ENCODE data around the gene PDE11A. TPM values are rescaled to one million over a fixed set of nuclear protein-coding genes. Genes with fewer than 3 reads are reported as not detected.

Gene PDE11A
- total and polyA plus RNA-seq, 2 experiments from 2014 or later: 0.08 to 0.73 TPM

DNA sequence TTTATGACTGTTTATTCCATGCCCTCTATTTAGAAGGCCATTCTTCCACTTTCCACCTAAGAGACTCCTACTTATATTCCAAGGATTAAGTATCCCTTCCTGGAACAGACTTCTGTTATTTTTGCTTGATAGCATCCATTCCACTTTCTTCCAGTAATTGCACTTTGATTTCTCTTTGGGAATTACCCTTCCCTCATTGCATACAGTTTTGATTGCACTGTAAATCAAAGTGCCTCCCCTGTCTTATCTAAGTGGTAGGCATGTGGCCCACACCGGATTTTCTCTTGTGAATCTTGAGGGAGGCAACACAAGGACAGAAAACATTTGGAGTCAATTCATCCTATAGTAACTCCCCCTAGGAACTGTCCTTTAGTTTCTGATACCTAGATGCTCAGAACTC is 120.4 kb downstream of the PDE11A start:
- H3K27me3 ChIP-seq (ENCODE audit: insufficient read depth): no peaks in the 10 kb centered on the region
- H3K9me3 Mint-ChIP-seq: peaks cover 9% of the 10 kb centered on the region; the same call in 2 of the 3 replicates

More for the DNA sequence above, 120.4 kb downstream of the PDE11A start:
- Histone ChIP-seq H4K20me1 (replicated peaks; ENCODE audit: insufficient read depth) (no peaks in the 10 kb centered on the region), H3K4me1 (ENCODE audit: insufficient read depth) (no peaks in the 10 kb centered on the region), H3K4me3 (no peak overlapping the region), H3K27ac (ENCODE audit: low read depth) (no peak overlapping the region), H3K79me2 (replicated peaks; ENCODE audit: insufficient read depth) (no peaks in the 10 kb centered on the region), H3F3A (replicated peaks; ENCODE audit: low read depth) (no peaks in the 10 kb centered on the region), H3K4me2 (no peak overlapping the region), H3K9me2 (ENCODE audit: insufficient read depth) (no peaks in the 10 kb centered on the region), H2AFZ (no peak overlapping the region), H3K36me3 (ENCODE audit: insufficient read depth) (no peaks in the 10 kb centered on the region)
- DNase-seq (ENCODE audit: low spot score) (no peak), ATAC-seq (no peak)
- Mint-ChIP-seq H3K4me3 (no peak overlapping the region), H3K27ac (no peak overlapping the region), H3K36me3 (ENCODE audit: low read depth) (peaks cover 3% of the 10 kb centered on the region; the same call in 2 of the 3 replicates), H3K27me3 (ENCODE audit: insufficient read depth, low read depth, poor library complexity) (peaks cover 2% of the 10 kb centered on the region), H3K4me1 (peaks cover 2% of the 10 kb centered on the region; the same call in 1 of the 3 replicates)
- TF ChIP-seq ZNF114 (CRISPR knock-in tag; IDR thresholded peaks at IDR 0.05): no peak
- no peak for TF ChIP-seq NANOG (IDR thresholded peaks at IDR 0.05; ENCODE audit: borderline replicate concordance)
- TF ChIP-seq ETS1 (IDR thresholded peaks at IDR 0.05): no peak
- no peak for TF ChIP-seq REST (IDR thresholded peaks at IDR 0.05; ENCODE audit: unreplicated experiment)
- TF ChIP-seq POLR2AphosphoS5 (IDR thresholded peaks at IDR 0.05; ENCODE audit: low read depth): no peak
- no peak for TF ChIP-seq CREB1 (CRISPR knock-in tag; IDR thresholded peaks at IDR 0.05; ENCODE audit: low read depth)
- no peak for TF ChIP-seq ZNF331 (CRISPR knock-in tag; IDR thresholded peaks at IDR 0.05; ENCODE audit: low read depth)
- TF ChIP-seq STAT1 (IDR thresholded peaks at IDR 0.05; ENCODE audit: unreplicated experiment): no peak
- no peak for TF ChIP-seq ZNF462 (CRISPR knock-in tag; IDR thresholded peaks at IDR 0.05)
